Vagina (tissue), 2 donors: ENCODE measurements around the gene CTCFL.

Experiments
- POLR2A ChIP-seq, 2 donors: fragments of 450-650 bp; IDR thresholded peaks; one replicate each; pipeline ENCODE4 v1.6.1; 2017; ENCODE audit warnings: antibody characterized with exemption in 2 of 2, mild to moderate bottlenecking in 2 of 2, moderate library complexity in 2 of 2
- TF ChIP-seq, protein P1 (sequence below), 3 experiments: fragments of 450-650 bp in 2 of 3; fragments of 200-600 bp in 1 of 3; sonication (generic) in 1 of 3; IDR thresholded peaks; one replicate each; pipeline ENCODE4 v1.5.1; 2017 to 2019; ENCODE audit warnings: antibody characterized with exemption in 3 of 3, mild to moderate bottlenecking in 2 of 3, moderate library complexity in 2 of 3

DNA sequence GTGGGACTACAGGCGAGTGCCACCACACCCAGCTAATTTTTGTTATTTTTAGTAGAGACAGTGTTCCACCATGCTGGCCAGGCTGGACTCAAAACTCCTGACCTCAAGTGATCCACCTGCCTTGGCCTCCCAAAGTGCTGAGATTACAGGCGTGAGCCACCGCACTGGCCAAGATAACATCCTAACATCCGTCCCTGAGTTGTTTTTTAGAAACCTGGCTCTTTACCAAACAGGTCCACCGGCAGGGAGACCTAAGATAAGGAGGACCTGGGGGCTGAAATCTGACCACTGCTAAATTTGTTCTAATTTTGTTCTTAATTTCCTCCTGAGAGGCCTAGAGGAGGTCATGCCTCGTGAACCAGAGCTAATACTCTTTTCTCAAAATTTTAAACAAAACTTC lies 20.5 kb downstream of the CTCFL start:
- TF ChIP-seq, protein P1, sequence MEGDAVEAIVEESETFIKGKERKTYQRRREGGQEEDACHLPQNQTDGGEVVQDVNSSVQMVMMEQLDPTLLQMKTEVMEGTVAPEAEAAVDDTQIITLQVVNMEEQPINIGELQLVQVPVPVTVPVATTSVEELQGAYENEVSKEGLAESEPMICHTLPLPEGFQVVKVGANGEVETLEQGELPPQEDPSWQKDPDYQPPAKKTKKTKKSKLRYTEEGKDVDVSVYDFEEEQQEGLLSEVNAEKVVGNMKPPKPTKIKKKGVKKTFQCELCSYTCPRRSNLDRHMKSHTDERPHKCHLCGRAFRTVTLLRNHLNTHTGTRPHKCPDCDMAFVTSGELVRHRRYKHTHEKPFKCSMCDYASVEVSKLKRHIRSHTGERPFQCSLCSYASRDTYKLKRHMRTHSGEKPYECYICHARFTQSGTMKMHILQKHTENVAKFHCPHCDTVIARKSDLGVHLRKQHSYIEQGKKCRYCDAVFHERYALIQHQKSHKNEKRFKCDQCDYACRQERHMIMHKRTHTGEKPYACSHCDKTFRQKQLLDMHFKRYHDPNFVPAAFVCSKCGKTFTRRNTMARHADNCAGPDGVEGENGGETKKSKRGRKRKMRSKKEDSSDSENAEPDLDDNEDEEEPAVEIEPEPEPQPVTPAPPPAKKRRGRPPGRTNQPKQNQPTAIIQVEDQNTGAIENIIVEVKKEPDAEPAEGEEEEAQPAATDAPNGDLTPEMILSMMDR (IDR thresholded peaks at IDR 0.05), result no peak
- no peak for TF ChIP-seq POLR2A (IDR thresholded peaks at IDR 0.05)
